Measurements from ENCODE around the gene IQGAP1.
"Not testable (repeated sequence)": the region's sequence is repeated elsewhere in the genome, so short reads cannot be mapped to it uniquely, and the experiment has no call there.

The IQGAP1 gene

DNA sequence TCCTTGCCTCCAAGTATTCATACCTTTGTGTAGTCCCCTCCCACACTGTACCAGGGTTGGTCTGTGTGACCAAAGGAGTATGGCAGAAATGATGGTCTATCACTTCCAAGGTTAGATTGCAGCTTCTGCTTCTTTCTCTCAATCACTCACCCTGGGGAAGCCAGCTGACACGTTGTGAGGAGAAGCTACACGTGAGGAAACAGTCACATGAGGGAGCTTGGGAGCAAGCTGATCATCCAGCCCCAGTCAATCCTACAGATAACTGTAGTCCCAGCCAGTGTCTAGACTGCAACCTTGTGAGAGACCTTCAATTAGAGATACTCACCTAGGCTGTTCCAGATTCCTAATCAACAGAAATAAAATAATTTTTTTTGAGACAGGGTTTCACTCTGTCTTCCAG lies 42.2 kb upstream of the IQGAP1 start:
- H3K9ac ChIP-seq (ENCODE audit: low read length) = no peak overlapping the region
- H3K27me3 ChIP-seq (ENCODE audit: insufficient read depth, low read length) = no peaks in the 10 kb centered on the region
- H3K27ac ChIP-seq (ENCODE audit: low read depth, low read length, poor library complexity, severe bottlenecking) = no peak overlapping the region
- H3K36me3 ChIP-seq (ENCODE audit: insufficient read depth, low read length) = no peaks in the 10 kb centered on the region
- H3K9me3 ChIP-seq (ENCODE audit: low read length) = no peaks in the 10 kb centered on the region
- H3K9me2 ChIP-seq (ENCODE audit: low read depth, low read length) = no peaks in the 10 kb centered on the region
- no peak overlapping the region for H3K4me3 ChIP-seq (ENCODE audit: low read depth, low read length, poor library complexity, severe bottlenecking)
- no peak overlapping the region for H3K4me2 ChIP-seq (ENCODE audit: low read length)
- no peak overlapping the region for H2AFZ ChIP-seq (ENCODE audit: low read length)
- no peaks in the 10 kb centered on the region for H4K20me1 ChIP-seq (ENCODE audit: insufficient read depth, low read length)
- TF ChIP-seq, protein P1, sequence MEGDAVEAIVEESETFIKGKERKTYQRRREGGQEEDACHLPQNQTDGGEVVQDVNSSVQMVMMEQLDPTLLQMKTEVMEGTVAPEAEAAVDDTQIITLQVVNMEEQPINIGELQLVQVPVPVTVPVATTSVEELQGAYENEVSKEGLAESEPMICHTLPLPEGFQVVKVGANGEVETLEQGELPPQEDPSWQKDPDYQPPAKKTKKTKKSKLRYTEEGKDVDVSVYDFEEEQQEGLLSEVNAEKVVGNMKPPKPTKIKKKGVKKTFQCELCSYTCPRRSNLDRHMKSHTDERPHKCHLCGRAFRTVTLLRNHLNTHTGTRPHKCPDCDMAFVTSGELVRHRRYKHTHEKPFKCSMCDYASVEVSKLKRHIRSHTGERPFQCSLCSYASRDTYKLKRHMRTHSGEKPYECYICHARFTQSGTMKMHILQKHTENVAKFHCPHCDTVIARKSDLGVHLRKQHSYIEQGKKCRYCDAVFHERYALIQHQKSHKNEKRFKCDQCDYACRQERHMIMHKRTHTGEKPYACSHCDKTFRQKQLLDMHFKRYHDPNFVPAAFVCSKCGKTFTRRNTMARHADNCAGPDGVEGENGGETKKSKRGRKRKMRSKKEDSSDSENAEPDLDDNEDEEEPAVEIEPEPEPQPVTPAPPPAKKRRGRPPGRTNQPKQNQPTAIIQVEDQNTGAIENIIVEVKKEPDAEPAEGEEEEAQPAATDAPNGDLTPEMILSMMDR (IDR thresholded peaks at IDR 0.05; ENCODE audit: low read length) = no peak
- no peak for TF ChIP-seq EZH2 (IDR thresholded peaks at IDR 0.05; ENCODE audit: borderline replicate concordance, low read length)
- H3K4me1 ChIP-seq (ENCODE audit: insufficient read depth, low read length, severe bottlenecking) = no peaks in the 10 kb centered on the region
- no peaks in the 10 kb centered on the region for H3F3A ChIP-seq (ENCODE audit: insufficient read depth, low read length)
- no peaks in the 10 kb centered on the region for H3K79me2 ChIP-seq (ENCODE audit: insufficient read depth, low read length)

GRCh38 chr15:90347431-90348065 lies 40.5 kb upstream of the IQGAP1 start:
- not testable (repeated sequence) for H3K9ac ChIP-seq (ENCODE audit: low read length); H3K9me2 ChIP-seq (ENCODE audit: low read depth, low read length); H3K4me3 ChIP-seq (ENCODE audit: low read depth, low read length, poor library complexity, severe bottlenecking); H3K36me3 ChIP-seq (ENCODE audit: insufficient read depth, low read length); H3K27me3 ChIP-seq (ENCODE audit: insufficient read depth, low read length); H3F3A ChIP-seq (ENCODE audit: insufficient read depth, low read length); H2AFZ ChIP-seq (ENCODE audit: low read length); H4K20me1 ChIP-seq (ENCODE audit: insufficient read depth, low read length); H3K79me2 ChIP-seq (ENCODE audit: insufficient read depth, low read length); H3K4me2 ChIP-seq (ENCODE audit: low read length); H3K27ac ChIP-seq (ENCODE audit: low read depth, low read length, poor library complexity, severe bottlenecking); H3K4me1 ChIP-seq (ENCODE audit: insufficient read depth, low read length, severe bottlenecking); H3K9me3 ChIP-seq (ENCODE audit: low read length)

DNA sequence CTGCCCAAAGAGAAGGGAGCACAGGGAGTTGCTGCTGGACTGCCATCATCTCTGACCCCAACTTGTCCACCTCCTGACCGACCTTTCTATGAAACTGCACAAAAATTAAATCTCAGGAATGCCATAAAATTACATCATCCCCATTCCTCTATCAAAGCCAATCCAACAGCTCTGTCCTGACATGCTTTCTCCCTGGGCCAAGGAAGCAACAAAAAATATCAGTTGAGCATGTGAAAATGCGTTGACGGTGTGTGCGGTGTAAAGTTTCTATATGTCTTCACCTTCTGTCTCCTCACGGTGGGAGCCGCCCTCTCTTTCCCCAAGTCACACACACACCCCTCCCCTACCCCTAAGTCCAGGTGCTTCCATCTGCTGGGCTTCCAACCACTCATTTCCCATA lies 39.6 kb upstream of the IQGAP1 start:
- Histone ChIP-seq H3K4me2 (ENCODE audit: low read length) (no peak overlapping the region), H3K27ac (ENCODE audit: low read depth, low read length, poor library complexity, severe bottlenecking) (no peak overlapping the region), H4K20me1 (ENCODE audit: insufficient read depth, low read length) (no peaks in the 10 kb centered on the region), H3K36me3 (ENCODE audit: insufficient read depth, low read length) (no peaks in the 10 kb centered on the region), H3K4me1 (ENCODE audit: insufficient read depth, low read length, severe bottlenecking) (peaks cover 12% of the 10 kb centered on the region), H3K9me2 (ENCODE audit: low read depth, low read length) (no peaks in the 10 kb centered on the region), H3F3A (ENCODE audit: insufficient read depth, low read length) (no peaks in the 10 kb centered on the region), H3K4me3 (ENCODE audit: low read depth, low read length, poor library complexity, severe bottlenecking) (no peak overlapping the region), H3K9ac (ENCODE audit: low read length) (no peak overlapping the region), H3K9me3 (ENCODE audit: low read length) (no peaks in the 10 kb centered on the region), H3K79me2 (ENCODE audit: insufficient read depth, low read length) (no peaks in the 10 kb centered on the region), H2AFZ (ENCODE audit: low read length) (no peak overlapping the region), H3K27me3 (ENCODE audit: insufficient read depth, low read length) (no peaks in the 10 kb centered on the region)
- TF ChIP-seq, protein P1 (IDR thresholded peaks at IDR 0.05; ENCODE audit: low read length) = no peak
- no peak for TF ChIP-seq EZH2 (IDR thresholded peaks at IDR 0.05; ENCODE audit: borderline replicate concordance, low read length)

DNA sequence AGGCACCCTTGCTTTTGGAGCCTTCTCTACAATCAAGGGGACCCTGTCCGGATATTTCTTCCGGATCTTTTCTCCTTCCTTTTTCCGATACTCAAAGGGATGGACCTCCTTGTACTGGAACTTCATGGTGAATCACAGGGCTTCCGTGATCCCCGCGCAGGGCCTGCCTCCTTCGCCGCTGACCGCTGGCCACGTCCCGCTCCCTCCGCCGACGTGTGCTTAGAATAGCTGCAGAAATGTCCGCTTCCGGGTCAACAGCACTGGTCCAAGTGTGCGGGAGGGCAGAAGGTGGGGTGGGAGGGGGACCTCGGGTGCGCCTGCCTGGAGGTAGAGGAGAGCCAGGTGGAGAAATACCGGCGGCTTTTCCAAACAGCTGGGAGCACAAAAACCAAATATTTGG lies 39.0 kb upstream of the IQGAP1 start:
- TF ChIP-seq, protein P1 (IDR thresholded peaks at IDR 0.05; ENCODE audit: low read length) = no peak
- TF ChIP-seq EZH2 (IDR thresholded peaks at IDR 0.05; ENCODE audit: borderline replicate concordance, low read length) = no peak

More for the DNA sequence above, 39.0 kb upstream of the IQGAP1 start:
- Histone ChIP-seq H3K4me3 (ENCODE audit: low read depth, low read length, poor library complexity, severe bottlenecking) (no peak overlapping the region), H3K27me3 (ENCODE audit: insufficient read depth, low read length) (no peaks in the 10 kb centered on the region), H3K4me2 (ENCODE audit: low read length) (no peak overlapping the region), H3K27ac (ENCODE audit: low read depth, low read length, poor library complexity, severe bottlenecking) (no peak overlapping the region), H2AFZ (ENCODE audit: low read length) (no peak overlapping the region), H3K9me2 (ENCODE audit: low read depth, low read length) (no peaks in the 10 kb centered on the region), H4K20me1 (ENCODE audit: insufficient read depth, low read length) (no peaks in the 10 kb centered on the region), H3K9me3 (ENCODE audit: low read length) (no peaks in the 10 kb centered on the region), H3K4me1 (ENCODE audit: insufficient read depth, low read length, severe bottlenecking) (peaks cover 12% of the 10 kb centered on the region), H3K79me2 (ENCODE audit: insufficient read depth, low read length) (no peaks in the 10 kb centered on the region), H3K36me3 (ENCODE audit: insufficient read depth, low read length) (no peaks in the 10 kb centered on the region), H3K9ac (ENCODE audit: low read length) (no peak overlapping the region), H3F3A (ENCODE audit: insufficient read depth, low read length) (no peaks in the 10 kb centered on the region)

Data from OCI-LY1 (cell line).